ENCODE data around the gene KCNT1.

DNA sequence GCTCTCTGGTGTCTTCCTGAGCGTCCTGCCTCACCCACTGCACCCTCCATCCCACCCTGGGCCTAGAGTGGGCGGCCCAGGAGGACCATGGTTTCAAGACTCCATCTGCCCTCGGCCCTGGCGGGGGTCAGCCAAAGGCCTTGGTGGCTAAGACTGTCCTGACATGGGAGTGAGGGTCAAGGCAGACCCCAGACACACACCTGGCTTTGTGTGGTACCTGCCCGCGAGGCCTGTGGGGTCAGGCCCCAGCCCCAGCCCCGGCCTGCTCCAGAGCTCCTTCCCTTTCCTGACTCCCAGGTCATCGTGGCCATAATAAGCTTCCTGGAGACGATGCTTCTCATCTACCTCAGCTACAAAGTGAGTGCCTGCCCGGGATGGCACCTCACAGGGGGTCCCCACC lies 54.6 kb downstream of the KCNT1 start:
- TF ChIP-seq, protein P1, sequence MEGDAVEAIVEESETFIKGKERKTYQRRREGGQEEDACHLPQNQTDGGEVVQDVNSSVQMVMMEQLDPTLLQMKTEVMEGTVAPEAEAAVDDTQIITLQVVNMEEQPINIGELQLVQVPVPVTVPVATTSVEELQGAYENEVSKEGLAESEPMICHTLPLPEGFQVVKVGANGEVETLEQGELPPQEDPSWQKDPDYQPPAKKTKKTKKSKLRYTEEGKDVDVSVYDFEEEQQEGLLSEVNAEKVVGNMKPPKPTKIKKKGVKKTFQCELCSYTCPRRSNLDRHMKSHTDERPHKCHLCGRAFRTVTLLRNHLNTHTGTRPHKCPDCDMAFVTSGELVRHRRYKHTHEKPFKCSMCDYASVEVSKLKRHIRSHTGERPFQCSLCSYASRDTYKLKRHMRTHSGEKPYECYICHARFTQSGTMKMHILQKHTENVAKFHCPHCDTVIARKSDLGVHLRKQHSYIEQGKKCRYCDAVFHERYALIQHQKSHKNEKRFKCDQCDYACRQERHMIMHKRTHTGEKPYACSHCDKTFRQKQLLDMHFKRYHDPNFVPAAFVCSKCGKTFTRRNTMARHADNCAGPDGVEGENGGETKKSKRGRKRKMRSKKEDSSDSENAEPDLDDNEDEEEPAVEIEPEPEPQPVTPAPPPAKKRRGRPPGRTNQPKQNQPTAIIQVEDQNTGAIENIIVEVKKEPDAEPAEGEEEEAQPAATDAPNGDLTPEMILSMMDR (IDR thresholded peaks at IDR 0.05; ENCODE audit: poor library complexity), result no peak
- TF ChIP-seq EZH2 (IDR thresholded peaks at IDR 0.05; ENCODE audit: borderline replicate concordance), result no peak
- TF ChIP-seq EZH2phosphoT487 (IDR thresholded peaks at IDR 0.05; ENCODE audit: low read depth, severe bottlenecking, unreplicated experiment), result no peak

Data from hepatocyte (in vitro differentiated cells).